Liver (tissue), 9 donors: Measurements from ENCODE around the gene KIF17. TPM values are rescaled to one million over a fixed set of nuclear protein-coding genes. Genes with fewer than 3 reads are reported as not detected.

ENCODE experiments used
- DNase-seq: peaks from one replicate; pipeline ENCODE4 v3.0.0-alpha.2; 2017; ENCODE audit warnings: low spot score
- H3K27ac ChIP-seq, 2 donors: one replicate each; pipeline ENCODE4 v1.7.0; 2013; ENCODE audit warnings: inconsistent platforms in 2 of 2, low read length in 2 of 2, control low read depth in 1 of 2, low read depth in 1 of 2, mild to moderate bottlenecking in 1 of 2
- H3K27me3 ChIP-seq, 4 donors: one replicate each; pipeline versions ENCODE4 v1.6.1 to v1.7.0; 2013; ENCODE audit warnings: low read length in 3 of 4, inconsistent platforms in 1 of 4, mild to moderate bottlenecking in 1 of 4, moderate library complexity in 1 of 4; ENCODE audit not compliant: control insufficient read depth in 4 of 4, insufficient read depth in 4 of 4
- H3K36me3 ChIP-seq, 4 donors: one replicate each; pipeline versions ENCODE4 v1.6.1 to v1.7.0; 2013; ENCODE audit warnings: low read length in 3 of 4, mild to moderate bottlenecking in 3 of 4, low read depth in 1 of 4, moderate library complexity in 1 of 4; ENCODE audit not compliant: control insufficient read depth in 4 of 4, insufficient read depth in 3 of 4
- H3K4me1 ChIP-seq, 4 donors: one replicate each; pipeline versions ENCODE4 v1.6.1 to v1.7.0; 2013; ENCODE audit warnings: low read length in 3 of 4, mild to moderate bottlenecking in 3 of 4, moderate library complexity in 1 of 4; ENCODE audit not compliant: control insufficient read depth in 4 of 4, insufficient read depth in 4 of 4
- H3K4me3 ChIP-seq, 3 donors: one replicate each; pipeline versions ENCODE4 v1.6.1 to v1.7.0; 2013; ENCODE audit warnings: low read length in 3 of 3, control low read depth in 1 of 3, low read depth in 1 of 3, mild to moderate bottlenecking in 1 of 3
- H3K9ac ChIP-seq, 2 donors: one replicate each; pipeline ENCODE4 v1.7.0; 2013; ENCODE audit warnings: low read length in 2 of 2, mild to moderate bottlenecking in 2 of 2, moderate library complexity in 2 of 2, control low read depth in 1 of 2, low read depth in 1 of 2
- H3K9me3 ChIP-seq, 4 donors: one replicate each; pipeline versions ENCODE4 v1.6.1 to v1.7.0; 2013; ENCODE audit warnings: low read length in 3 of 4; ENCODE audit not compliant: control insufficient read depth in 4 of 4
- ATF3 ChIP-seq: IDR thresholded peaks from 2 replicates; pipeline ENCODE4 v1.6.1; 2016; ENCODE audit warnings: antibody characterized with exemption
- CTCF ChIP-seq: fragments of 150-350 bp; IDR thresholded peaks from 2 replicates; pipeline ENCODE4 v1.5.1; 2017; ENCODE audit warnings: improper control_type of control experiment, low read depth, low read length; ENCODE audit not compliant: missing input control
- EGR1 ChIP-seq, 2 donors: IDR thresholded peaks; 2 replicates each; pipeline ENCODE4 v1.6.1; 2016 to 2018; ENCODE audit warnings: antibody characterized with exemption in 2 of 2, low read depth in 2 of 2
- FOXA1 ChIP-seq: IDR thresholded peaks from 2 replicates; pipeline ENCODE4 v1.6.1; 2016; ENCODE audit warnings: antibody characterized with exemption
- FOXA2 ChIP-seq: IDR thresholded peaks from 2 replicates; pipeline ENCODE4 v1.6.1; 2016; ENCODE audit warnings: antibody characterized with exemption
- GABPA ChIP-seq, 2 donors: IDR thresholded peaks in 1 of 2; conservative IDR thresholded peaks in 1 of 2; 2 replicates each; pipeline ENCODE4 v1.6.1; 2016; ENCODE audit warnings: antibody characterized with exemption in 2 of 2, mild to moderate bottlenecking in 1 of 2, moderate library complexity in 1 of 2
- HNF4A ChIP-seq, 2 donors: conservative IDR thresholded peaks; 2 replicates each; pipeline ENCODE4 v1.6.1; 2016; ENCODE audit warnings: antibody characterized with exemption in 2 of 2, mild to moderate bottlenecking in 2 of 2
- HNF4G ChIP-seq: IDR thresholded peaks from 2 replicates; pipeline ENCODE4 v1.6.1; 2016; ENCODE audit warnings: antibody characterized with exemption
- JUND ChIP-seq, 2 donors: IDR thresholded peaks; 2 replicates each; pipeline ENCODE4 v1.6.1; 2016; ENCODE audit warnings: antibody characterized with exemption in 2 of 2
- MAX ChIP-seq: IDR thresholded peaks from 2 replicates; pipeline ENCODE4 v1.6.1; 2016; ENCODE audit warnings: antibody characterized with exemption
- NR2F2 ChIP-seq: IDR thresholded peaks from 2 replicates; pipeline ENCODE4 v1.6.1; 2016; ENCODE audit warnings: antibody characterized with exemption
- RAD21 ChIP-seq, 2 donors: IDR thresholded peaks; 2 replicates each; pipeline ENCODE4 v1.6.1; 2016; ENCODE audit warnings: antibody characterized with exemption in 2 of 2, mild to moderate bottlenecking in 2 of 2
- REST ChIP-seq: IDR thresholded peaks from 2 replicates; pipeline ENCODE4 v1.6.1; 2016; ENCODE audit warnings: antibody characterized with exemption, mild to moderate bottlenecking
- RXRA ChIP-seq, 2 donors: IDR thresholded peaks; 2 replicates each; pipeline ENCODE4 v1.6.1; 2017 to 2018; ENCODE audit warnings: antibody characterized with exemption in 2 of 2, mild to moderate bottlenecking in 1 of 2
- SP1 ChIP-seq: IDR thresholded peaks from 2 replicates; pipeline ENCODE4 v1.6.1; 2018; ENCODE audit warnings: antibody characterized with exemption, mild to moderate bottlenecking
- TAF1 ChIP-seq: conservative IDR thresholded peaks from 2 replicates; pipeline ENCODE4 v1.6.1; 2016; ENCODE audit warnings: antibody characterized with exemption, mild to moderate bottlenecking
- YY1 ChIP-seq: IDR thresholded peaks from 2 replicates; pipeline ENCODE4 v1.6.1; 2016; ENCODE audit warnings: antibody characterized with exemption, mild to moderate bottlenecking
- ZBTB33 ChIP-seq: IDR thresholded peaks from 2 replicates; pipeline ENCODE4 v1.6.1; 2016; ENCODE audit warnings: antibody characterized with exemption
- WGBS: extraction: QIAGEN DNeasy Blood & Tissue Kit; methylation state at CpG from one replicate; pipeline ENCODE4 v1.1.7; 2013; 5-methylcytosine and 5-hydroxymethylcytosine counted together
- polyA plus RNA-seq, 2 donors: library from polyadenylated mRNA; stranded (reverse) in 1 of 2; unstranded in 1 of 2; fragments of 200-250 nt in 1 of 2; fragments of >200 nt in 1 of 2; fragmentation: Nextera tagmentation in 1 of 2; extraction: Ambion mirVana in 1 of 2; gene quantifications; one replicate each; pipeline versions ENCODE4 v1.2.1 to v1.2.3, GENCODE V29; 2013 to 2015
- total RNA-seq, 2 donors: library from RNA; depleted of rRNA; stranded (reverse); fragments of >200 nt; gene quantifications; one replicate each; pipeline ENCODE4 v1.2.3, GENCODE V29; 2014
- donor health status: healthy.
- donor health status: healthy.
- donor health status: healthy.
- donor health status: healthy.
- donor health status: healthy.

The KIF17 gene
- total and polyA plus RNA-seq, 4 donors = 1.0 to 2.7 (median 2.0) TPM

- no peak for DNase-seq
Measured at GRCh38 chr1:20729990-20730689, 12.3 kb upstream of the KIF17 start.

More at GRCh38 chr1:20729990-20730689, 12.3 kb upstream of the KIF17 start:
- Histone ChIP-seq H3K27me3 (no peaks in the 10 kb centered on the region), H3K4me1 (peaks cover 6 to 20% (median 13%) of the 10 kb centered on the region in 4 donors), H3K9ac (no peak overlapping the region), H3K36me3 (no peaks in the 10 kb centered on the region), H3K27ac (no peak overlapping the region), H3K4me3 (no peak overlapping the region), H3K9me3 (no peaks in the 10 kb centered on the region)
- WGBS = 34% methylated on average over 19 of the region's 19 CpGs
- TF ChIP-seq FOXA1 (no peak), REST (no peak), HNF4G (no peak), RXRA (IDR thresholded peaks at IDR 0.05) (no peak), NR2F2 (no peak), ATF3 (no peak), YY1 (no peak), CTCF (no peak), GABPA (IDR thresholded peaks at IDR 0.05 in 1 of 2, conservative IDR thresholded peaks at IDR 0.05 in 1 of 2) (no peak), SP1 (no peak), TAF1 (no peak), ZBTB33 (no peak), EGR1 (IDR thresholded peaks at IDR 0.05; ENCODE audit: low read depth in 2 of 2) (no peak), JUND (IDR thresholded peaks at IDR 0.05) (no peak), MAX (no peak), RAD21 (IDR thresholded peaks at IDR 0.05) (no peak), FOXA2 (no peak), HNF4A (conservative IDR thresholded peaks at IDR 0.05) (no peak)
